UCSD-AML1 (cell line): ENCODE measurements around the gene LPAR2.
A peak's percentile ranks its signal among the peaks of the same experiment; 100 is the strongest.
"Not testable (repeated sequence)": the region's sequence is repeated elsewhere in the genome, so short reads cannot be mapped to it uniquely, and the experiment has no call there.

ENCODE experiments used
- DNase-seq: peaks from one replicate; lab custom pipeline; 2025; ENCODE audit not compliant: unreplicated experiment; lab: John Stamatoyannopoulos, UW

Gene LPAR2

GRCh38 chr19:19632661-19633060, 4.6 kb upstream of the LPAR2 start:
- no peak for DNase-seq

- no peak for DNase-seq
Observed at GRCh38 chr19:19631346-19631745, 3.3 kb upstream of the LPAR2 start.

DNA sequence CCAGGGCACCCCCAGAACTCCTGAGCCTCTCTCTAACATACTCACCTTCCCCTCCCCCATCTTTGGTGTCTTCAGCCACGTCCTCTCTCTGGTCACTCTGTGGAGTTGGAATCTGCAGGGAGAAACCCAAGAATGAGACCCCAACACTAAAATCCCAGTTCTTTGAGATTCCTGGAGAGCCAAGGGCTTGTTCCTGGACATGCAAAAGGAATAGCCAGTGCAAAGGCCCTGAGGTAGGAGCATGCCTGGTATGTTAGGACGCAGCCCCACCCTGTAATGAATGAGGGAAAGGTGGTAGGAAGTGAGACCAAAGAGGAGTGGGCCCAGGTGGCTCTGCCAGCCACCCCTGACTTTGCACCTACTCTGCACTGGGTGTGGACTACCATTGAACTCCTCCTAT, 2.4 kb upstream of the LPAR2 start:
- no peak for DNase-seq

DNA sequence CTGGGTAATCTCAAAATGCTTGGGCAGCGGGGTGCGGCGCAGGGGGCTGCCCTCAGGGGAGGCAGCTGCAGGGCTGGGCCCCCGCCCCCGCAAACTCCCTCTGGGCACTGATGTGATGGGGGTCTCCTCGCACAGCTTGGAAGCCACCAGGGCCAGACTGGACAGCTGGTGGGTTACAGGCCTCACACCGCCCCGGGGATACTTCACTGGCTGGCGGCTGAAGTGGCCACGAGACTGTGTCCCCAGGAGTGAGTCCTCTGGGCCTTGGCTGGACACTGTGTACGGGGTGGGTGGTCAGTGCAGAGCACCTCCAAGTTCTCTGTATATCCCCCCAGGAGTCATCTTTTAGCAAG, 2.0 kb upstream of the LPAR2 start:
- DNase-seq: no peak

DNA sequence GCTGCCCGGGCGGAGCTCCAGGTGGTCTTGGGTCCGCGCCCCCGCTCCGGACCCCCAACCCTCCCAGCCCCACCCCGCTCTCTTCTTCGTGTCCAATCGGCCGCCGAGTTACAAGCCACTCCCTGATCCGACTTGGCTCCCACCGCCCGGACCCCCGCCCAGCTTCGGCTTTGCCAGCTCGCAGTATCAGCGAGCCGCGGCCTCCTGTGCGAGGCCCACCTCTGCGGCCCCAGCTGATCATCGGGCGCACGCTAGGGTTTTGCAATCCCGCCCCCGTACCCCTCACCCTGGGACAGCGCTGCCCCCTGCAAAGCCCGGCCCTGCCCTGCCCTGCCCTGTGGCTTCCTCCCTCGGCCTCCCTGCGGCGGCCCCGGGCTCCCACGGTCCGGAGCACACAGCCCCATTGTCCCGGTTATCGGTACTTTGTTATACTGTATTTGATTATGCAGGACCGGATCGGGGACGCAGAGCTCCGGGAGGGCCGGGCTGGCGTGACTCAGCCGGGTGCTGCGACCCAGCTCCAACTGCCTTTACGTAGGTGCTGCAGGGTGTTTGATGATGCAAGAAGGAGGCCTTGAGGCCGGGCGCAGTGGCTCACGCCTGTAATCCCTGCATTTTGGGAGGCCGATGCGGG, 598 bp upstream of the LPAR2 start:
- DNase-seq: no peak

DNA sequence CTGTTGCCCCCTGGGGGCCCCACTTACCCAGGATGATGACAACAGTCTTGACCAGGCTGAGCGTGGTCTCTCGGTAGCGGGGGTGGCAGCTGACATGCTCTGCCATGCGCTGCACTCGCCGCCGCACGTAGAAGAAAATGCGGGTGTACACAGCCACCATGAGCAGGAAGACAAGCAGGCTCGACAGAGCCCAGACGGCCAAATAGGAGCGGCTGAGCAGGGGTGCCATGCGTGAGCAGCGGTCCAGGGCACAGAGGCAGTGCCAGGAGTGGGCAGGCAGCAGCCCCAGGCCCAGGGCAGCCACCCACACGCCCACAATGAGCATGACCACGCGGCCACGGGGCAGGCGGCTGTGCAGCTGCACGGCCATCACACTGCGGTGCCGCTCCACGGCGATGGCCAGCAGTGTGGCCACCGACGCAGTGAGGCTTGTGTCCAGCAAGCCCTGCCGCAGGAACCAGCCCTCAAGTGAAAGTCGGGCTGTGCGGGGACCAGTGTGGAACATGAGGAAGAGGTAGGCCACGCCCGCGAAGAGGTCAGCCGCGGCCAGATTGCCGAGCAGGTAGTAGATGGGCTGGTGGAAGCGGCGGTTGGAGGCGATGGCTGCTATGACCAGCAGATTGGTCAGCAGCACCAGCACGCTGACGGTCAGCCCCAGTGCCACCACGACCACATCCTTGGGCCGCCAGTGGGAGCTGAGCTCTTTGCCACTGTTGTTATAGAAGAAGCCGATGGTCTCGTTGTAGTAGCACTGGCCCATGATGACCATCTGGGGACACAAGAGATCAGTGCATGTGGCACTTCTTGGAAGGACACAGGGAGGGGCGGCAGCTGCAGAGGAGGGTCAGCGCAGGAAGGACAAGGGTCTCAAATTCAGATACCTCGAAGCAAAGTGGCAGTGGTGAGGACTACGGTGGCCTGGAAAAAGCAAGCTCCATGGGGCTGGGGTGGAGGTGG, 1.2 kb downstream of the LPAR2 start:
- no peak for DNase-seq

- DNase-seq: no peak
Observed at GRCh38 chr19:19624032-19624570, 3.9 kb downstream of the LPAR2 start.

DNA sequence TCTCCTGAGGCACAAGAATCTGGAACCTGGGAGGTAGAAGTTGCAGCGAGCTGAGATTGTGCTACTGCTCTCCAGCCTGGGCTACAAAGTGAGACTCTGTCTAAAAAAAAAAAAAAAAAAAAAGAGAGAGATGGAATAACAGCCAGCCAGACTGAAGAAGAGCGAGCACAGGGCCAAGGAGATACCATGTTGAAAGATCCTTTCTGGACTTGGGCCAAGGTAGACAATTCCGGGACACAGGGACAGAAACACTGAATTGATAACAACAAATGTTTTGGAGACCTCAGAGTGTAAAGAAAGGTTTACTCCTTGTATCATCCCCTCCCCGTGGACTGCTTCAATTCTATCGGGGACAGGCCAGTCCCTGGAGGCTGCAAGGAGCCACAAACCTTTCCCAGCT, 4.6 kb downstream of the LPAR2 start:
- no peak for DNase-seq

- DNase-seq: no peak
Observed at GRCh38 chr19:19619849-19620210, 8.2 kb downstream of the LPAR2 start.

GRCh38 chr19:19619181-19619848, 8.7 kb downstream of the LPAR2 start:
- DNase-seq: no peak

DNA sequence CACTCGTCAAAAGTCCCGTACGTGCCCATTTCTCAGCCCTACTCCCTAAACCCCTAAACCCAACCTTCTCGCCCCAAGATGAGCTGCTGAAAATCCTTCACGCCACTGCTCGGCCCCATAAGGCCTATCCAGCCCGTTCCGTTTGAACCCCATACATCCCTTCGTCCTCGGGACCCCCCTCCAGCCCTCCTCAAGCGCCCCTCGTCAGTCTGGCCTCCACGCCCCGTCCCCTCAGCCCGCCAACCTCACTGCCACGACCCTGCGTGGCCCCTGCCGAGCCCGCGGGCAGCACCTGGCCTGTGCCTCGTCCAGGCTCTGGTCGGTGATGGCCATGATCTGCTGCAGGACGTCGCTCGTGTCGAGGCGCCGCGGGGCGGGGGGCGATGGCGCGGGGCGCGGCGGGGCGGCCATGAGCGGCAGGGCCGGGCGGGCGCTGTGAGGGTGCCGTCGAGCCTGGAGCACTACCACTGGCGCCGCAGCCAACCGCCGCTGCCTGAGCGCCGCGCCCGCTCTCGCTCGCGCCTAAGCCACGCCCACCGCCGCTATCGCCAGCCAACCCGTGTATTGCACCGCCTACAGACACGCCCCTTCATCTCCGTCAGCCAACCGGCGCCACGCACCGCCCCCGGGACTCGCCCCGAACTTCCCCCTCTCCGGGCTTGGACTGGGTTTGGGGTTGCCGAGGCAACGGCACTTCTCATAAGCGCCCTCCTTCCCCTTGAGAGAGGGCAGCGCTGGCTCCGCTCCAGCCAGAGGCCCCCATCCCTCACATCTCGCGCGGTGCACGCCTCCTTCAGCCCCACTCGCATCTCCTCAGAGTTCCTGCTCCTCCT, 9.6 kb downstream of the LPAR2 start, which contains the start of gene PBX4:
TSS of gene PBX4 (minus strand) at position 469 of the 833 bp plus-strand sequence. CDS start at position 411, 58 bp downstream.
- peak; percentile 94 for DNase-seq

DNA sequence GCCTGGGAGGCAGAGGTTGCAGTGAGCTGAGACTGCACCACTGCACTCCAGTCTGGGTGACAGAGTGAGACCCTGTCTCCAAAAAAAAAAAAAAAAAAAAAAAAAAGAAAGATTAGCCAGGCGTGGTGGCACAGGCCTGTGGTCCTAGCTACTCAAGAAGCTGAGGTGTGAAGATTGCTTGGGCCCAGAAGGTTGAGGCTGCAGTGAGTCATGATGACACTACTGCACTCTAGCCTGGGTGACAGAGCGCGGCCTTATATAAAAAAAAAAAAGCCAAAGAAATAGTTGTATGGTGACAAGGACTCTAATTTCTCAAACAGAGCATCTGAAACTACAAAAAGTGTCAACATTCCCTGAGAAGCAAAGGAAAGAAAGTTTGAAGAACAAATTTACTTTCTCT, 12.9 kb downstream of the LPAR2 start:
- DNase-seq: no peak

- DNase-seq: no peak
Observed at GRCh38 chr19:19613506-19613905, 14.5 kb downstream of the LPAR2 start.

GRCh38 chr19:19610376-19611202, 17.4 kb downstream of the LPAR2 start:
- no peak for DNase-seq

DNA sequence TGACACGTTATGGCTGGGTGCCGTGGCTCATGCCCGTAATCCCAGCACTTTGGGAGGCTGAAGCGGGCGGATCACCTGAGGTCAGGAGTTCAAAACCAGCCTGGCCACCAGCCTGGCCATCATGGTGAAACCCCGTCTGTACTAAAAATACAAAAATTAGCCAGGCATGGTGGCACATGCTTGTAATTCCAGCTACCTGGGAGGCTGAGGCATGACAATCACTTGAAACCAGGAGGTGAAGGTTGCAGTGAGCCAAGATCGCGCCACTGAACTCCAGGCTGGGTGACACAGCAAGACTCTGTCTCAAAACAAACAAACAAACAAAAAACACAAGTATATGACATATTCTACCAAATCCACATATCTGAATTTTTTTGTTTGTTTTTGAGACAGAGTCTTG, 21.3 kb downstream of the LPAR2 start:
- not testable (repeated sequence) for DNase-seq

GRCh38 chr19:19606021-19606420, 22.0 kb downstream of the LPAR2 start:
- no peak for DNase-seq

- DNase-seq: no peak
Observed at GRCh38 chr19:19602713-19603324, 25.2 kb downstream of the LPAR2 start.

DNA sequence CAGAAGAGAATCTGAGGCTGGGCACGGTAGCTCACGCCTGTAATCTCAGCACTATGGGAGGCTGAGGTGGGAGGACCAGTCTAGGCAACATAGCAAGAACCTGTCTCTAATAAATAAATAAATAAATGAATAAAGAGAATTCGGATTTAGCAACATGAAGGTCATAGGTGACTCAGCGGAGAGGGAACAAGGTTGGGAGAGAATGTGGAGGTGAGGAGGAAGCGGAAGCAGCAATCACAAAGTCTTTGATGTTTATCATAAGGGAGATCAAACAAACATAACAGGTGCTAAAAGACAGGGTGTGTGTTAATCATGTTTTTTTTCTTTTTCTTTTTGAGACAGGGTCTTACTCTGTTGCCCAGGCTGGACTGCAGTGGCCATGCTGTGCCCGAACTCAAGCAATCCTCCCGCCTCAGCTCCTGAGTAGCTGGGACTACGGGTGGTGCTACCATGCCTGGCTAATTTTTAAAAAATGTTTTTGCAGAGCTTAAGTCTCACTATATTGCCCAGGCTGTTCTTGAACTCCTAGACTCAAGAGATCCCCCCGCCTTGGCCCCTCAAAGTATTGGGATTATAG, 25.8 kb downstream of the LPAR2 start:
- DNase-seq: no peak

DNA sequence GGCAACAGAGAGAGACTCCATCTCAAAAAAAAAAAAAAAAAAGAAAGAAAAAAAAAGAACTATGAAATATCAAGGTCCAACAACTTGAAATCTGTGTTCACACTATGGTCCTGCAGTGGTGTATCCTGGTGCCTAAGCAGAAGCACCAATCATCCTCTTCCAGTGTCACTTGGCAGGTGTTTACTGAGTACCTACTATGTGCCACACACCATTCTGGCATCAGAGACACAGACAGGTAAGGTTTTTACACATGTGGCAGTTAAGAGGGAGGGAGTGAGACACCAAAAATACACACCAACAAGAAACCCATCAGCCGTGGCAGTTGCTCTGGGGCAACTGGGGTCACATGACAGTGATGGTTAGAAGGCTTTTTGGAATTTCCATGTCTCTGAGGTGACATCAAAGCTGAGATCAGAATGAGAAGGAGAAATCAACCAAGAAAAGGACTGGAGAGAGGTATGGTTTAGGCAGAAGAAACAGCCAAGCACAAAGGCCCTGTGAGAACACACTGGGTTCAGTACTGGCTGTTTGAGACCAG, 27.2 kb downstream of the LPAR2 start:
- no peak for DNase-seq
